Keratinocyte (primary cell): ENCODE data around the gene PIGBOS1. TPM values are rescaled to one million over a fixed set of nuclear protein-coding genes. Genes with fewer than 3 reads are reported as not detected.

ENCODE experiments used
- DNase-seq: peaks from one replicate; pipeline ENCODE4 v3.0.0-alpha.2; 2011; ENCODE audit warnings: low read depth, missing footprints, low spot score
- FAIRE-seq: peaks from 2 replicates; lab custom pipeline; 2011; peaks lifted over from hg19 to GRCh38; lab: Jason Lieb, UNC
- H2AFZ ChIP-seq: 2 replicates; pipeline ENCODE4 v1.6.0; 2012; ENCODE audit warnings: low read length, control low read depth, inconsistent platforms; ENCODE audit not compliant: control insufficient read depth
- H3K27ac ChIP-seq: 2 replicates; pipeline ENCODE4 v1.5.1; 2011; ENCODE audit warnings: low read length; ENCODE audit not compliant: control insufficient read depth, insufficient read depth
- H3K27me3 ChIP-seq: 3 replicates; pipeline ENCODE4 v1.6.0; 2011; ENCODE audit warnings: low read length; ENCODE audit not compliant: control insufficient read depth, insufficient read depth; ENCODE audit errors: extremely low read depth
- H3K36me3 ChIP-seq, 2 experiments: 2 replicates in 1 of 2; 3 replicates in 1 of 2; pipeline ENCODE4 v1.5.1; 2011; ENCODE audit warnings: low read length in 2 of 2, mild to moderate bottlenecking in 1 of 2; ENCODE audit not compliant: control insufficient read depth in 2 of 2, insufficient read depth in 2 of 2; ENCODE audit errors: extremely low read depth in 1 of 2
- H3K4me1 ChIP-seq: 3 replicates; pipeline ENCODE4 v1.5.1; 2011; ENCODE audit warnings: low read length; ENCODE audit not compliant: control insufficient read depth, insufficient read depth; ENCODE audit errors: extremely low read depth
- H3K4me2 ChIP-seq: 3 replicates; pipeline ENCODE4 v1.6.0; 2011; ENCODE audit warnings: low read depth, low read length; ENCODE audit not compliant: control insufficient read depth, insufficient read depth; ENCODE audit errors: extremely low read depth
- H3K4me3 ChIP-seq, 3 experiments: fragments of 200-600 bp in 1 of 3; sonication (generic) in 1 of 3; 2 replicates in 2 of 3; 3 replicates in 1 of 3; pipeline ENCODE4 v1.5.1; 2011 to 2016; ENCODE audit warnings: low read length in 3 of 3, mild to moderate bottlenecking in 3 of 3, control low read depth in 2 of 3, inconsistent platforms in 1 of 3, low read depth in 1 of 3, mixed read lengths in 1 of 3, mixed run types in 1 of 3, moderate library complexity in 1 of 3; ENCODE audit not compliant: control insufficient read depth in 2 of 3, insufficient read depth in 2 of 3; ENCODE audit errors: extremely low read depth in 1 of 3
- H3K79me2 ChIP-seq: 2 replicates; pipeline ENCODE4 v1.6.0; 2012; ENCODE audit warnings: low read length; ENCODE audit not compliant: control insufficient read depth, insufficient read depth
- H3K9ac ChIP-seq: 3 replicates; pipeline ENCODE4 v1.6.0; 2011; ENCODE audit warnings: low read length; ENCODE audit not compliant: control insufficient read depth, insufficient read depth; ENCODE audit errors: extremely low read depth
- H3K9me1 ChIP-seq: 3 replicates; pipeline ENCODE4 v1.6.0; 2011; ENCODE audit warnings: low read length; ENCODE audit not compliant: control insufficient read depth, insufficient read depth; ENCODE audit errors: extremely low read depth
- H3K9me3 ChIP-seq: 2 replicates; pipeline ENCODE4 v1.5.1; 2012; ENCODE audit warnings: low read depth, low read length; ENCODE audit not compliant: control insufficient read depth
- H4K20me1 ChIP-seq: 3 replicates; pipeline ENCODE4 v1.6.0; 2011; ENCODE audit warnings: low read length; ENCODE audit not compliant: control insufficient read depth, insufficient read depth; ENCODE audit errors: extremely low read depth
- CTCF ChIP-seq, 3 experiments: IDR thresholded peaks in 1 of 3; conservative IDR thresholded peaks in 1 of 3; optimal IDR thresholded peaks in 1 of 3; 2 replicates in 2 of 3; 3 replicates in 1 of 3; pipeline versions ENCODE3 to v1.5.1; 2011; ENCODE audit warnings: low read length in 3 of 3, mild to moderate bottlenecking in 3 of 3, moderate library complexity in 2 of 3, control low read depth in 1 of 3, inconsistent platforms in 1 of 3; ENCODE audit not compliant: insufficient read depth in 2 of 3; ENCODE audit errors: extremely low read depth in 1 of 3
- EZH2 ChIP-seq: IDR thresholded peaks from one replicate; pipeline ENCODE4 v1.6.1; 2012; ENCODE audit warnings: inconsistent platforms, mild to moderate bottlenecking, low read length, moderate library complexity
- dilution Hi-C: fragments of 300-500 bp; cut with MboI; formaldehyde crosslinking; loops from one replicate; pipeline ENCODE4 v1.7.0; 2020; ENCODE audit warnings: low sequenced_read_pairs; ENCODE audit not compliant: extremely low pct_ligation_motif_present
- polyA plus RNA-seq, 5 experiments: library from polyadenylated mRNA; depleted of rRNA in 3 of 5; stranded (reverse) in 3 of 5; stranded (forward) in 1 of 5; unstranded in 1 of 5; fragments of >200 nt; gene quantifications; 1 replicate in 1 of 5; 2 replicates in 3 of 5; 3 replicates in 1 of 5; pipeline versions ENCODE4 v1.2.1 to v1.2.3, GENCODE V29; 2011 to 2012; ENCODE audit warnings: missing spikeins in 2 of 5, low read depth in 1 of 5, low replicate concordance in 1 of 5

Gene PIGBOS1
- polyA plus RNA-seq, 1 donor (not counting 4 experiments of a cell fraction or from before 2014, with no cell fraction given), result 8.6 TPM

- Histone ChIP-seq H3K4me3 (no peak overlapping the region), H2AFZ (no peak overlapping the region), H3K27me3 (no peaks in the 10 kb centered on the region), H3K27ac (no peak overlapping the region), H3K4me1 (no peaks in the 10 kb centered on the region), H3K79me2 (no peaks in the 10 kb centered on the region), H4K20me1 (no peaks in the 10 kb centered on the region), H3K9me1 (no peaks in the 10 kb centered on the region), H3K9me3 (no peaks in the 10 kb centered on the region), H3K36me3 (no peaks in the 10 kb centered on the region), H3K9ac (no peak overlapping the region), H3K4me2 (no peak overlapping the region)
- dilution Hi-C loops, result no loop called here
- TF ChIP-seq EZH2 (no peak), CTCF (optimal IDR thresholded peaks at IDR 0.05 in 1 of 3, IDR thresholded peaks at IDR 0.05 in 1 of 3, conservative IDR thresholded peaks at IDR 0.05 in 1 of 3; ENCODE audit: extremely low read depth in 1 of 3, insufficient read depth in 2 of 3, low read length in 3 of 3) (no peak)
- FAIRE-seq, result no peak
- no peak for DNase-seq
Measured at GRCh38 chr15:55268176-55268695, 50.7 kb downstream of the PIGBOS1 start.

- H3K9me3 ChIP-seq, result no peaks in the 10 kb centered on the region
- H3K27ac ChIP-seq, result no peak overlapping the region
- no peaks in the 10 kb centered on the region for H4K20me1 ChIP-seq
- H2AFZ ChIP-seq, result no peak overlapping the region
- H3K9me1 ChIP-seq, result no peaks in the 10 kb centered on the region
- no peaks in the 10 kb centered on the region for H3K36me3 ChIP-seq
- H3K79me2 ChIP-seq, result no peaks in the 10 kb centered on the region
- TF ChIP-seq EZH2, result no peak
- no peak for TF ChIP-seq CTCF (optimal IDR thresholded peaks at IDR 0.05 in 1 of 3, IDR thresholded peaks at IDR 0.05 in 1 of 3, conservative IDR thresholded peaks at IDR 0.05 in 1 of 3; ENCODE audit: extremely low read depth in 1 of 3, insufficient read depth in 2 of 3, low read length in 3 of 3)
- no peak overlapping the region for H3K4me2 ChIP-seq
- H3K4me3 ChIP-seq, result no peak overlapping the region
- dilution Hi-C loops, result no loop called here
- H3K27me3 ChIP-seq, result no peaks in the 10 kb centered on the region
- no peak overlapping the region for H3K9ac ChIP-seq
- DNase-seq (no peak), FAIRE-seq (no peak)
- no peaks in the 10 kb centered on the region for H3K4me1 ChIP-seq
Measured at GRCh38 chr15:55267401-55268175, 51.3 kb downstream of the PIGBOS1 start.

Other genes starting within 250 kb of the PIGBOS1 start
- 38.5 to 99.9 TPM (median 46.6 TPM) in 3 replicates for gene RSL24D1, start 122.2 kb downstream of the PIGBOS1 start, polyA plus RNA-seq
- gene RAB27A, start 29.3 kb downstream of the PIGBOS1 start, polyA plus RNA-seq, result 5.9 to 10.8 TPM (median 8.4 TPM) in 3 replicates
- 13.3 to 29.1 TPM (median 24.8 TPM) in 3 replicates for gene PIGB, start 99 bp upstream of the PIGBOS1 start, polyA plus RNA-seq
- gene CCPG1, start 89.2 kb upstream of the PIGBOS1 start, polyA plus RNA-seq, result 7.1 to 12.4 TPM (median 10.5 TPM) in 3 replicates
- 3.2 to 4.3 TPM (median 3.4 TPM) in 3 replicates for gene PIERCE2, start 89.4 kb upstream of the PIGBOS1 start, polyA plus RNA-seq
- gene DNAAF4, start 189.1 kb upstream of the PIGBOS1 start, polyA plus RNA-seq, result 2.9 to 4.3 TPM (median 3.7 TPM) in 3 replicates